Activated T-helper 2 cell treated with anti-CD3 and anti-CD28 coated beads, Interferon-gamma antibody, Interleukin-2, Interleukin-4, amounts not matched to agents 10 μg/mL and 5 μg/mL and 100 μg/mL, durations not matched to agents 14 hours and 24 hours and 36 hours (primary cell): ENCODE measurements around the gene PIK3C2A. TPM values are rescaled to one million over a fixed set of nuclear protein-coding genes. Genes with fewer than 3 reads are reported as not detected.

ENCODE experiments used
- DNase-seq: peaks from one replicate; pipeline ENCODE4 v3.0.0; 2021; ENCODE audit warnings: low spot score
- H3K27ac Mint-ChIP-seq: one replicate; pipeline ENCODE4 v1.8.0; 2021; ENCODE audit warnings: mixed read lengths
- H3K27me3 Mint-ChIP-seq: one replicate; pipeline ENCODE4 v1.8.0; 2021; ENCODE audit warnings: low read depth, mixed read lengths
- H3K36me3 Mint-ChIP-seq: one replicate; pipeline ENCODE4 v1.8.0; 2021; ENCODE audit warnings: low read depth, mixed read lengths
- H3K4me1 Mint-ChIP-seq: one replicate; pipeline ENCODE4 v1.8.0; 2021; ENCODE audit warnings: low read depth, mixed read lengths
- H3K4me3 Mint-ChIP-seq: one replicate; pipeline ENCODE4 v1.8.0; 2021; ENCODE audit warnings: low read depth, mild to moderate bottlenecking, moderate library complexity, mixed read lengths
- H3K9me3 Mint-ChIP-seq: one replicate; pipeline ENCODE4 v1.8.0; 2021; ENCODE audit warnings: mixed read lengths
- intact Hi-C: fragments of 100-400 bp; cut with micrococcal nuclease; formaldehyde crosslinking; loops from one replicate; pipeline ENCODE4 v1.15.1; 2023
- total RNA-seq: library from RNA; stranded (reverse); gene quantifications from 2 replicates; pipeline ENCODE4 v1.2.3, GENCODE V29; 2022

The PIK3C2A gene
- total RNA-seq, 1 donor from 2014 or later = 32.5 TPM

DNA sequence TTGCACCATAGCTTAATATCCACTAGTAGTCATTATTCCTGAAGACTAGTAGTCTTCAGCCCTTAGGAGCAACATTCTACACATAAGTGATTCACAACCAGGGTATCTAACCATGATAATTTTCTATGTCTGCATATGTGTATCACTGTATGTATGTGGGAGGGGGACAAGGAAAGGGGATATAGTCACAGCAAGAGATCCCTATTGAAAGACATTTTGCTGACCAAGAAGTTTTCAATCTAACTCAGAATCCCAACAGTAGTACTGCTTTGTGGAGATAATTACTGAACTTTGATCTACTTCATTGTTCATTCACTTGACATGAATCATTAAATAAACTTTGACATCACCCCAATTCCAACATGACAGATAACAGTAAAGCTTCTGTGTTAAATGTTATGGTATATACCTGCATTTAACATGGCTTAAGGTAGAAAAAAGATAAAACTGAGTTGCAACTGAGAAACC is 10.3 kb downstream of the PIK3C2A start:
- intact Hi-C loops = no loop called here
- no peak for DNase-seq
- Mint-ChIP-seq H3K36me3 (peaks cover 26% of the 10 kb centered on the region), H3K4me3 (no peak overlapping the region), H3K27me3 (no peaks in the 10 kb centered on the region), H3K4me1 (peaks cover 6% of the 10 kb centered on the region), H3K9me3 (no peaks in the 10 kb centered on the region), H3K27ac (no peak overlapping the region)

DNA sequence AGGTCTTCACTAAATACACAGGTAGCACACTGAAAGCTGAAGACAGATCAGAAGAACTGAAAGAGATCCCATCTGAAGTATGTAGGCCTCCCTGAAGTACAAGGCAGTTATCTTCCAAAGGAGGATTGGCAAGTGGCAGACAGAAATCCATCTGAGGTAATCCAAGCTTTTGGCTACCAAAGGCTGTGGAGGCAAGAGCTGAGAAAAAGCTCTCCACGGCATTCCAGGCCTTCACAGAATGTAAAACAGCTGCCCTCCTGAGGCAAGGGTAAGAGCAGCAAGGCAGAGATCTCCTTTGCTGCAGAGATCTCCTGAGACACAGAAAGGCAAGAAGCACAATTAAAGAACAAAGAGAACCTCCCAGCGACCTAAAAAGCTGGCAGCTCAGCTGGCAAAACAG is 19.1 kb downstream of the PIK3C2A start:
- intact Hi-C loops = no loop called here
- Mint-ChIP-seq H3K9me3 (no peaks in the 10 kb centered on the region), H3K27ac (no peak overlapping the region), H3K36me3 (peaks cover 20% of the 10 kb centered on the region), H3K27me3 (no peaks in the 10 kb centered on the region), H3K4me3 (no peak overlapping the region), H3K4me1 (peaks cover 2% of the 10 kb centered on the region)
- no peak for DNase-seq

DNA sequence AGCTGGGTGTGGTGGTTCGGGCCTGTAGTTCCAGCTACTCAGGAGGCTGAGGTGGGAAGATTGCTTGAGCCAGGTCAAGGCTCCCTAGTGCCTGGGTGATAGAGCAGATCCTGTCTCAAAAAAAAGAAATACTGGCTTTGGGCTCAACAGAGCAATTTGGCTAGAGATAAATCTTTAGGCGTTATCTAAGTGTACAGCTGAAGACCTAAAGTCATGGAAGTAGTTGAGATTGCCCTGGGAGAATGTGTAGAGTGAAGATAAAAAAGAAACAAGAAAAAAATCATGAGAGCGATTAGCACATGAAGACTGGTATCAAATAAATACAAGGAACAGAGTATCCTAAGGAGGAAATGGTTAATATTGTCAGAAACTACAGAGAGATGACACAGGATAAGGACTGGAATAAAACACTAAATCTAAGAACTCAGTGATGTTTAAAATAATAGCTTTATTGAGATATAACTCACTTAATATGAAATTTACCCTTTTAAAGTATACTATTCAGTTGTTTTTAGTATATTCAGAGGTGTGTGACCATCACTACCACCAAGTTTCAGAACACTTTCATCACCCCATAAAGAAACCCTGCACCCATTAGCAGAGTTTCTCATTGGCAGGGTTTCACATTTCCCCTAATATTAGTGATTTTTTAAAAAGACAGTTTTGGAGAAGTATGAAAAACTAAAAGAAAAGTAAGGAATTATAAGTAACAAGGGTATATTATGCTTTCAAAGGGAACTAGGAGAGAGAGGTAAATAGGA is 20.7 kb downstream of the PIK3C2A start:
- Mint-ChIP-seq H3K4me3 (no peak overlapping the region), H3K27me3 (no peaks in the 10 kb centered on the region), H3K9me3 (no peaks in the 10 kb centered on the region), H3K27ac (no peak overlapping the region), H3K36me3 (peaks cover 12% of the 10 kb centered on the region), H3K4me1 (peaks cover 2% of the 10 kb centered on the region)
- intact Hi-C loops = no loop called here
- DNase-seq = no peak

DNA sequence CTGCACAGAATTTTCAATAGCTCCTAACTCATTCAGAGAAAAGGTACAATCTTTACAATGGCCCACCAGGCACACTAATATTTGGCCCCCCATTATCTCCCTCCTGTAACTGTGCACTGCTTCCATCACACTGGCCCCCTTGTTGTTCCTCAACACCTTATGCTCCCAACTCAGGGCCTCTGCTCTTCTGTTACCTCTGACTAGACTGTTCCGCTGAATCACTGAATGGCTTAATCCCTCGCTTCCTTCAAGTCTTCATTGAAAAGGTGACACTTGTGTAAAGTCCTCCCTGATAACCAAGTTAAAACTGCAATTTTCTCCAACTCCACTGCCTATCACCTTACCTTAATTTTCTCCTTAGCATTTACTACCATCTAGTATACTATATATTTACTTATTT is 21.8 kb downstream of the PIK3C2A start:
- no peaks in the 10 kb centered on the region for H3K27me3 Mint-ChIP-seq
- H3K27ac Mint-ChIP-seq = no peak overlapping the region
- DNase-seq = no peak
- H3K9me3 Mint-ChIP-seq = no peaks in the 10 kb centered on the region
- intact Hi-C loops = no loop called here
- H3K36me3 Mint-ChIP-seq = peaks cover 7% of the 10 kb centered on the region
- H3K4me1 Mint-ChIP-seq = peaks cover 2% of the 10 kb centered on the region
- H3K4me3 Mint-ChIP-seq = no peak overlapping the region

GRCh38 chr11:17184882-17185587 is 22.8 kb downstream of the PIK3C2A start:
- Mint-ChIP-seq H3K4me3 (no peak overlapping the region), H3K9me3 (no peaks in the 10 kb centered on the region), H3K36me3 (peaks cover 9% of the 10 kb centered on the region), H3K4me1 (peaks cover 2% of the 10 kb centered on the region), H3K27me3 (no peaks in the 10 kb centered on the region), H3K27ac (no peak overlapping the region)
- DNase-seq = no peak
- intact Hi-C loops = no loop called here

- Mint-ChIP-seq H3K4me3 (no peak overlapping the region), H3K27ac (no peak overlapping the region), H3K27me3 (no peaks in the 10 kb centered on the region), H3K36me3 (peaks cover 9% of the 10 kb centered on the region), H3K4me1 (peaks cover 2% of the 10 kb centered on the region), H3K9me3 (no peaks in the 10 kb centered on the region)
- intact Hi-C loops = no loop called here
- no peak for DNase-seq
Observed at GRCh38 chr11:17183836-17184235, 23.9 kb downstream of the PIK3C2A start.

GRCh38 chr11:17179970-17180369 is 27.8 kb downstream of the PIK3C2A start:
- no peak overlapping the region for H3K27ac Mint-ChIP-seq
- no peaks in the 10 kb centered on the region for H3K27me3 Mint-ChIP-seq
- no peak overlapping the region for H3K4me3 Mint-ChIP-seq
- peaks cover 2% of the 10 kb centered on the region for H3K4me1 Mint-ChIP-seq
- no peak for DNase-seq
- peaks cover 2% of the 10 kb centered on the region for H3K36me3 Mint-ChIP-seq
- intact Hi-C loops = no loop called here
- H3K9me3 Mint-ChIP-seq = no peaks in the 10 kb centered on the region

GRCh38 chr11:17173332-17173731 is 34.5 kb downstream of the PIK3C2A start:
- H3K4me3 Mint-ChIP-seq = no peak overlapping the region

DNA sequence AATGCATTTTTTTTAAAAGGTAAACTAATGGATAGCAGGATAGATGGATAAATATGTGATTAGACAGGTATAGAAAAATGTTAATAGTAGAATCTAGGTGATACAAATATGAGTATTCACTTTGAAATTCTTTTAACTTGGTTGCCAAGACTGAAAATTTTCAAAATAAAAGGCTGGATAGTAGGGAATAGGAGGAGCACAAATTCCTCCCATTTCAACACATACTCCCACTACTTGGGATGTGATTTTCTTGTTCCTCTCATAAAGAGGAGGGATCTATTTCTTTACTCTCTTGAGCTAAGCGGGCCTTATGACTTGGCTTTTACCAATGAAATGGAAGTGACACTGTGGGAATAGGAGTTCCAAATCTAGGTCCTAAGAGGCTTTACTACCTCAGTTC is 35.9 kb downstream of the PIK3C2A start:
- Mint-ChIP-seq H3K4me1 (peaks cover 2% of the 10 kb centered on the region), H3K27me3 (no peaks in the 10 kb centered on the region), H3K36me3 (peaks cover 15% of the 10 kb centered on the region), H3K27ac (no peak overlapping the region), H3K9me3 (no peaks in the 10 kb centered on the region), H3K4me3 (no peak overlapping the region)
- no peak for DNase-seq
- intact Hi-C loops = no loop called here

More at GRCh38 chr11:17173332-17173731, 34.5 kb downstream of the PIK3C2A start:
- H3K27me3 Mint-ChIP-seq = no peaks in the 10 kb centered on the region
- H3K27ac Mint-ChIP-seq = no peak overlapping the region
- no peaks in the 10 kb centered on the region for H3K9me3 Mint-ChIP-seq
- H3K4me1 Mint-ChIP-seq = peaks cover 4% of the 10 kb centered on the region
- DNase-seq = no peak
- intact Hi-C loops = no loop called here
- peaks cover 11% of the 10 kb centered on the region for H3K36me3 Mint-ChIP-seq

DNA sequence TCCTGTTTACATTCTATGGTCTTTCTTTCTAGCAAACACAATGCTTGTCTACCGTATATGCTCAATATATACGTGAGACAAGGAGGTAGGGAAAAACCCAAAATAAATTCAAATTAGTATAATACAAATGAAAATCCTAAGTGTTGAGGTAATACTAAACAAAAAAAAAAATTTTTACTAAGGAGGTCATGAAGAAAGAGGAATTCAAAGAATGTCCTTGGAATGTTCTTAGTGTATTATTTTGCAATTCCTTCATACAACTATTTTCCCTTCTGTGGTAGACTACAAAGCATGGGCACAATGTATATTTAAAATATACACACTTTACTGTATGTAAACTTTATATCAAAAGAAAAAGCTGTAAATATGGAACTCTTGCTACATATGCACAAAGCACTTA is 36.4 kb downstream of the PIK3C2A start:
- no peaks in the 10 kb centered on the region for H3K27me3 Mint-ChIP-seq
- peaks cover 2% of the 10 kb centered on the region for H3K4me1 Mint-ChIP-seq
- DNase-seq = no peak
- peaks cover 15% of the 10 kb centered on the region for H3K36me3 Mint-ChIP-seq
- no peak overlapping the region for H3K4me3 Mint-ChIP-seq
- H3K9me3 Mint-ChIP-seq = no peaks in the 10 kb centered on the region
- no peak overlapping the region for H3K27ac Mint-ChIP-seq
- intact Hi-C loops = no loop called here

- intact Hi-C loops = no loop called here
- DNase-seq = no peak
- peaks cover 15% of the 10 kb centered on the region for H3K36me3 Mint-ChIP-seq
- peaks cover 9% of the 10 kb centered on the region for H3K4me1 Mint-ChIP-seq
- H3K27ac Mint-ChIP-seq = no peak overlapping the region
- H3K9me3 Mint-ChIP-seq = no peaks in the 10 kb centered on the region
- H3K27me3 Mint-ChIP-seq = no peaks in the 10 kb centered on the region
- H3K4me3 Mint-ChIP-seq = no peak overlapping the region
Observed at GRCh38 chr11:17169876-17170275, 37.9 kb downstream of the PIK3C2A start.

DNA sequence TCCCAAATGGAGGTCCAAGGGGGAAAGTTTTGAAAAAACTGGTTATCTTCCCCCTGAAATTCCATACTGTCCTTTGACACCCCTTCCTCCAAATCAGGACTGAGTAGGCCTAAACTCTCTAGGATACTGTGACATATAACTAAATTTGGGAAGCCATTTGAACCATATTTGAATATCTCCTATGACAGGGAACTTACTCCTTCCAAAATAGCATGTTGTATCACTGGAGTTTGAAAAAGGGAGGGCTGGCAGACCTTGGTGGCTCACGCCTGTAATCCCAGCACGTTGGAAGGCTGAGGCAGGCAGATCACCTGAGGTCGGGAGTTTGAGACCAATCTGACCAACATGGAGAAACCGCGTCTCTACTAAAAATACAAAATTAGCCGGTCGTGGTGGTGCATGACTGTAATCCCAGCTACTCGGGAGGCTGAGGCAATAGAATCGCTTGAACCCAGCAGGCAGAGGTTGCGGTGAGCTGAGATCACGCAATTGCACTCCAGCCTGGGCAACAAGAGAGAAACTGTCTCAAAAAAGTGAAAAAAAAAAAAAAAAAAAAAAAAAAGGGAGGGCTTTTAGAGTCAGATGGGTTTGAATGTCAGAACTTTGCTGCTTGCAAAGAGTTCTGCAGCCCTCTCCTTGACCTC is 42.4 kb downstream of the PIK3C2A start:
- H3K4me3 Mint-ChIP-seq = no peak overlapping the region

More for the DNA sequence above, 42.4 kb downstream of the PIK3C2A start:
- Mint-ChIP-seq H3K9me3 (no peaks in the 10 kb centered on the region), H3K27ac (no peak overlapping the region), H3K36me3 (peaks cover 16% of the 10 kb centered on the region), H3K27me3 (no peaks in the 10 kb centered on the region), H3K4me1 (peaks cover 30% of the 10 kb centered on the region)
- no peak for DNase-seq
- intact Hi-C loops = no loop called here
